K562 (cell line): Measurements from ENCODE around the gene ZNHIT3. TPM values are rescaled to one million over a fixed set of nuclear protein-coding genes. Genes with fewer than 3 reads are reported as not detected.
A peak's percentile ranks its signal among the peaks of the same experiment; 100 is the strongest.

Experiments
- ATAC-seq: fragments of 200-7000 bp; cut with Tn5 transposase; 3 replicates; pipeline ENCODE4 v1.9.1; 2020; ENCODE audit warnings: moderate library complexity
- BruUV-seq: library from RNA; stranded (reverse); fragments of 400-500 nt; replicated peaks from 2 replicates; lab custom pipeline; 2021; lab: Mats Ljungman, UMichigan
- CTCF ChIA-PET: fragments of 300-600 bp; formaldehyde crosslinking; extraction: SDS; loops from one replicate; lab custom pipeline; 2021; ENCODE audit warnings: low intra/inter-chr PET ratio; lab: Yijun Ruan, JAX
- POLR2A ChIA-PET: fragments of 300-600, 350-650 bp; sonication (Branson Sonifier 250); formaldehyde crosslinking; extraction: SDS; loops from one replicate; lab custom pipeline; 2021; ENCODE audit warnings: antibody characterized with exemption, inconsistent platforms; lab: Yijun Ruan, JAX
- DNase-seq, 4 experiments: peaks; one replicate each; pipeline versions ENCODE4 v3.0.0 to v3.0.0-alpha.2; 2011 to 2018; ENCODE audit warnings: low spot score in 3 of 4, mixed read lengths in 3 of 4; ENCODE audit errors: extremely low read depth in 1 of 4
- FAIRE-seq: peaks from 2 replicates; lab custom pipeline; 2011; peaks lifted over from hg19 to GRCh38; lab: Jason Lieb, UNC
- H2AFZ ChIP-seq: 2 replicates; pipeline ENCODE4 v1.6.0; 2011; ENCODE audit warnings: low read depth, low read length, control low read depth, inconsistent platforms
- H3K27ac ChIP-seq: fragments of 200-600 bp; 3 replicates; pipeline ENCODE4 v1.8.0; 2011; ENCODE audit warnings: low read depth, mild to moderate bottlenecking, control low read depth, inconsistent platforms, low read length, moderate library complexity, mixed read lengths; ENCODE audit errors: extremely low read depth
- H3K27me3 ChIP-seq, 2 experiments: fragments of 300-600 bp in 1 of 2; 2 replicates in 1 of 2; 3 replicates in 1 of 2; pipeline versions ENCODE4 v1.6.0 to v1.8.0; 2011; ENCODE audit warnings: inconsistent platforms in 2 of 2, low read length in 2 of 2, mild to moderate bottlenecking in 1 of 2, mixed read lengths in 1 of 2, moderate library complexity in 1 of 2; ENCODE audit not compliant: control insufficient read depth in 2 of 2, insufficient read depth in 2 of 2
- H3K36me3 ChIP-seq: fragments of 300-600 bp; 3 replicates; pipeline ENCODE4 v1.8.0; 2011; ENCODE audit warnings: mild to moderate bottlenecking, low read length, inconsistent platforms; ENCODE audit not compliant: control insufficient read depth, insufficient read depth
- H3K4me1 ChIP-seq, 2 experiments: fragments of 200-600 bp in 1 of 2; replicated peaks in 1 of 2; 2 replicates in 1 of 2; 3 replicates in 1 of 2; pipeline versions ENCODE4 v1.5.1 to v1.8.0; 2011; ENCODE audit warnings: inconsistent platforms in 2 of 2, low read length in 2 of 2, mild to moderate bottlenecking in 1 of 2, mixed read lengths in 1 of 2, moderate library complexity in 1 of 2; ENCODE audit not compliant: control insufficient read depth in 2 of 2, insufficient read depth in 2 of 2
- H3K4me2 ChIP-seq: 2 replicates; pipeline ENCODE4 v1.6.1; 2011; ENCODE audit warnings: low read length, control low read depth, inconsistent platforms, mixed read lengths; ENCODE audit not compliant: insufficient read depth
- H3K4me3 ChIP-seq: fragments of 200-600 bp; sonication (generic), shearing (Covaris generic); 2 replicates; pipeline ENCODE4 v1.5.1; 2016; ENCODE audit warnings: control low read depth, inconsistent platforms
- H3K79me2 ChIP-seq: fragments of 200-600 bp; 3 replicates; pipeline ENCODE4 v1.8.0; 2011; ENCODE audit warnings: low read length, inconsistent platforms; ENCODE audit not compliant: control insufficient read depth, insufficient read depth
- H3K9ac ChIP-seq, 2 experiments: 2 replicates each; pipeline versions ENCODE4 v1.6.0 to v1.6.1; 2011; ENCODE audit warnings: low read depth in 2 of 2, low read length in 2 of 2, control low read depth in 1 of 2, inconsistent platforms in 1 of 2, mild to moderate bottlenecking in 1 of 2, mixed read lengths in 1 of 2; ENCODE audit not compliant: insufficient read depth in 1 of 2
- H3K9me1 ChIP-seq: one replicate; pipeline ENCODE4 v1.6.0; 2011; ENCODE audit warnings: inconsistent platforms, mild to moderate bottlenecking, low read length, moderate library complexity; ENCODE audit not compliant: control insufficient read depth, insufficient read depth
- H3K9me3 ChIP-seq: replicated peaks from 2 replicates; pipeline ENCODE4 v1.5.1; 2011; ENCODE audit warnings: low read depth, low read length, inconsistent platforms; ENCODE audit not compliant: control insufficient read depth, insufficient read depth
- H4K20me1 ChIP-seq: replicated peaks from 2 replicates; pipeline ENCODE4 v1.6.1; 2011; ENCODE audit warnings: low read length, inconsistent platforms, mixed read lengths; ENCODE audit not compliant: control insufficient read depth, insufficient read depth
- ARID2 ChIP-seq: fragments of 450-650 bp; IDR thresholded peaks from 2 replicates; pipeline ENCODE4 v1.6.1; 2017; ENCODE audit warnings: antibody characterized with exemption, mild to moderate bottlenecking
- BCOR ChIP-seq: fragments of 450-650 bp; IDR thresholded peaks from 2 replicates; pipeline ENCODE4 v1.6.1; 2016
- BMI1 ChIP-seq: fragments of 150-350 bp; IDR thresholded peaks from 2 replicates; pipeline ENCODE4 v1.6.1; 2014; ENCODE audit warnings: low read length
- FOS ChIP-seq: IDR thresholded peaks from 3 replicates; pipeline ENCODE4 v1.6.1; 2011; ENCODE audit not compliant: insufficient read length; ENCODE audit errors: extremely low read depth
- FUS ChIP-seq: fragments of 200-400 bp; formaldehyde crosslinking; optimal IDR thresholded peaks from 2 replicates; pipeline ENCODE3; 2017; ENCODE audit warnings: low read depth, low read length
- GATAD2A ChIP-seq: fragments of 450-650 bp; IDR thresholded peaks from 2 replicates; pipeline ENCODE4 v1.6.1; 2017
- KAT8 ChIP-seq: fragments of 450-650 bp; IDR thresholded peaks from 2 replicates; pipeline ENCODE4 v1.6.1; 2016; ENCODE audit warnings: low read depth, mild to moderate bottlenecking
- LARP7 ChIP-seq: fragments of 450-650 bp; IDR thresholded peaks from 2 replicates; pipeline ENCODE4 v1.6.1; 2016
- PRPF4 ChIP-seq: fragments of 200-400 bp; formaldehyde crosslinking; IDR thresholded peaks from one replicate; pipeline ENCODE4 v1.6.1; 2017; ENCODE audit warnings: low read length, low read depth, mild to moderate bottlenecking; ENCODE audit not compliant: insufficient read depth, poor library complexity, severe bottlenecking
- SMARCA4 ChIP-seq: fragments of 450-650 bp; IDR thresholded peaks from 2 replicates; pipeline ENCODE4 v1.6.1; 2016
- TCF3 ChIP-seq: sonication (generic); formaldehyde crosslinking; IDR thresholded peaks from 2 replicates; pipeline ENCODE4 v1.4.0; 2020; ENCODE audit warnings: mild to moderate bottlenecking, missing genetic modification reagents
- ZNF212 ChIP-seq: fragments of 450-650 bp; formaldehyde crosslinking; IDR thresholded peaks from 2 replicates; pipeline ENCODE4 v1.4.0; 2020; ENCODE audit warnings: mild to moderate bottlenecking
- ZNF324 ChIP-seq: fragments of 250-450 bp; sonication (Bioruptor Pico); IDR thresholded peaks from 2 replicates; pipeline ENCODE4 v1.4.0; 2020; ENCODE audit warnings: mild to moderate bottlenecking
- ZNF584 ChIP-seq: fragments of 200-800 bp; sonication (Bioruptor generic); IDR thresholded peaks from 2 replicates; pipeline ENCODE4 v1.6.1; 2016; ENCODE audit warnings: low read depth, mild to moderate bottlenecking, missing genetic modification characterization, missing compliant biosample characterization
- ZZZ3 ChIP-seq: fragments of 450-650 bp; IDR thresholded peaks from 2 replicates; pipeline ENCODE4 v1.6.1; 2016; ENCODE audit warnings: antibody characterized with exemption, mild to moderate bottlenecking, moderate library complexity
- WGBS: fragments of 100-300 bp; shearing (Covaris generic); methylation state at CpG from one replicate; pipeline ENCODE4 v1.1.6; 2016; ENCODE audit warnings: low coverage, mixed read lengths; ENCODE audit not compliant: insufficient coverage; ENCODE audit errors: missing lambda C conversion rate; 5-methylcytosine and 5-hydroxymethylcytosine counted together
- in situ Hi-C: fragments of 300-500 bp; cut with MboI; formaldehyde crosslinking; loops from 4 replicates; pipeline ENCODE4 v1.15.0; 2018; ENCODE audit warnings: inconsistent platforms, mixed read lengths
- intact Hi-C: fragments of 100-400 bp; cut with micrococcal nuclease; formaldehyde crosslinking; loops from 2 replicates; pipeline ENCODE4 v1.14.2; 2022
- polyA plus RNA-seq, 8 experiments: library from polyadenylated mRNA; depleted of rRNA in 4 of 8; stranded (reverse) in 5 of 8; unstranded in 3 of 8; fragments of >200 nt; fragmentation: Nextera tagmentation in 2 of 8; fragmentation: Illumina TruSeq in 1 of 8; extraction: Ambion mirVana in 2 of 8; extraction: Trizol in 1 of 8; gene quantifications; 2 replicates each; pipeline versions ENCODE4 v1.2.1 to v1.2.3, GENCODE V29; 2011 to 2014; ENCODE audit warnings: inconsistent platforms in 1 of 8, missing spikeins in 1 of 8
- total RNA-seq, 7 experiments: library from RNA; depleted of rRNA in 6 of 7; stranded (reverse); fragments of >200 nt in 6 of 7; fragmentation: Illumina TruSeq in 2 of 7; extraction: Trizol in 2 of 7; gene quantifications; 2 replicates each; pipeline versions ENCODE4 v1.2.1 to v1.2.3, GENCODE V29; 2011 to 2021; ENCODE audit warnings: low replicate concordance in 1 of 7
- TF ChIP-seq, protein P1 (sequence below): fragments of 200-400 bp; formaldehyde crosslinking; IDR thresholded peaks from 2 replicates; pipeline ENCODE4 v1.6.1; 2017; ENCODE audit warnings: mild to moderate bottlenecking, low read depth, low read length, moderate library complexity
- TF ChIP-seq, protein P2 (sequence below): fragments of 450-650 bp; formaldehyde crosslinking; IDR thresholded peaks from 2 replicates; pipeline ENCODE4 v1.4.0; 2022; ENCODE audit warnings: mild to moderate bottlenecking, moderate library complexity
- TF ChIP-seq, protein P3 (sequence below): sonication (generic); formaldehyde crosslinking; IDR thresholded peaks from 2 replicates; pipeline ENCODE4 v1.8.0; 2022; ENCODE audit warnings: mild to moderate bottlenecking, missing genetic modification reagents, borderline replicate concordance

Gene ZNHIT3
- total and polyA plus RNA-seq, 9 of the 15 experiments (the other 6 are each of a cell fraction or from before 2014, with no cell fraction given), result 45.0 to 300 (median 88.4) TPM

DNA sequence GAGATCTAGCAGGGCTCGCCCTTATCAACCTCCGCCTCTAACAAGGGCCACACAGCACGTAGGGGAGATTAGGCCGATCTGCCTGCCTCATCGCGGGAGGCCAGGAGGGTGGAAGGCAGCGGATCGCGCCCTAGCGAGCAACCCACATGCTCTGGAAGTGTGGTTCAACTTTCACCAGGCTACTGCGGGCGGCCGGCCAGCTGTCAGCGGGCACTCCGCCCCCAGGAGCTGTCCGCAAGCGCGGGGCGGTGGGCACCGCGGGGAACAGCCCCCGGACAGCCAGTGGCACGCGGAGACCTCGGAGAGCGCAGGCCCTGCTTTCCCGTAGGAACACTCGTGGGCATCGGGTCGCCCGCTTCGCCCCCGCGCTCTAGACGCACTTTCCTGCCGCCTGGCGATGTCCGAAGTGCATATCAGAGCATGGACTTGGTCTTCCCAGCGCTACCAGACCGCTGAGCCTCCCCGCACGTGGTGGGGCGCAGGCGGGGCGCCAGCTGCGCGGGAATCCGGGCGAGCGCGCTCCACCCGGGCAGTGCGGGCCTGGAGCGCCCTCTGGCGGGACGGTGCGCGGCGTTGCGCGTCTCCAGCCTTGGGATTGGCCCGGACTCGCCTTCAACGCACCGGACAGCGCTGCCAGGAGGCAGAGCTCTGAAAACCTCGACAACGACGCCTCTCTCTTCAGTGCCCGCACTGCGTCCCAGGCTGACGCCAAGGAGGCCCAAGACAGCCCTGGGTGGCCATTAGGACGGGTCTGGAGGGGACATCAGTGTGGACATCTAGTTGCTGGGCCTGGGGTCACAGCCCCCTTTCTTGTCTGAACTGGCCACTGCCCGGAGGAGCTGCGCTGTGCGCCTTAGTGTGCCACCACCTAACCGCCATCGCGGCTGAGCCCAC is 3.6 kb upstream of the ZNHIT3 start:
- Histone ChIP-seq H3K4me1 (peaks cover 14 to 26% of the 10 kb centered on the region in 2 experiments; a peak in 4 of 5 replicates), H4K20me1 (no peaks in the 10 kb centered on the region; the same call in 1 of the 2 replicates), H3K4me2 (peak overlapping the region; percentile 59), H3K9me1 (no peaks in the 10 kb centered on the region), H3K4me3 (no peak overlapping the region), H3K79me2 (peaks cover 15% of the 10 kb centered on the region), H3K9ac (peak overlapping the region; percentile 21 to 85; a peak in 2 of 4 replicates), H3K27me3 (peaks cover 4% of the 10 kb centered on the region in 2 experiments; a peak in 4 of 5 replicates), H2AFZ (peak overlapping the region; percentile 93), H3K27ac (no peak overlapping the region), H3K9me3 (no peaks in the 10 kb centered on the region), H3K36me3 (no peaks in the 10 kb centered on the region)
- CTCF ChIA-PET, result interaction anchor here (1.6 kb wide), 1 partner anchor 513 kb away, joined by 8 read pairs; no protein-coding TSS in a partner anchor
- in situ Hi-C loops, result loop anchor here (25.0 kb wide), 1 partner anchor 521 kb away; no protein-coding TSS in a partner anchor
- DNase-seq, result peak; percentile 90 to 92 (median 90)
- no TSS peak for BruUV-seq
- intact Hi-C loops, result no loop called here
- ATAC-seq, result peak; percentile 89
- no peak for FAIRE-seq
- 8% methylated on average over 57 of the region's 79 CpGs for WGBS
- POLR2A ChIA-PET, result interaction anchor here (0.6 to 1.2 kb wide), 6 partner anchors 11 to 552 kb away, joined by 3 to 4 read pairs (median 3); partner anchors contain the start of gene RDM1
- TF ChIP-seq, protein P1, sequence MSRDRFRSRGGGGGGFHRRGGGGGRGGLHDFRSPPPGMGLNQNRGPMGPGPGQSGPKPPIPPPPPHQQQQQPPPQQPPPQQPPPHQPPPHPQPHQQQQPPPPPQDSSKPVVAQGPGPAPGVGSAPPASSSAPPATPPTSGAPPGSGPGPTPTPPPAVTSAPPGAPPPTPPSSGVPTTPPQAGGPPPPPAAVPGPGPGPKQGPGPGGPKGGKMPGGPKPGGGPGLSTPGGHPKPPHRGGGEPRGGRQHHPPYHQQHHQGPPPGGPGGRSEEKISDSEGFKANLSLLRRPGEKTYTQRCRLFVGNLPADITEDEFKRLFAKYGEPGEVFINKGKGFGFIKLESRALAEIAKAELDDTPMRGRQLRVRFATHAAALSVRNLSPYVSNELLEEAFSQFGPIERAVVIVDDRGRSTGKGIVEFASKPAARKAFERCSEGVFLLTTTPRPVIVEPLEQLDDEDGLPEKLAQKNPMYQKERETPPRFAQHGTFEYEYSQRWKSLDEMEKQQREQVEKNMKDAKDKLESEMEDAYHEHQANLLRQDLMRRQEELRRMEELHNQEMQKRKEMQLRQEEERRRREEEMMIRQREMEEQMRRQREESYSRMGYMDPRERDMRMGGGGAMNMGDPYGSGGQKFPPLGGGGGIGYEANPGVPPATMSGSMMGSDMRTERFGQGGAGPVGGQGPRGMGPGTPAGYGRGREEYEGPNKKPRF, result no peak
- TF ChIP-seq FOS, result no peak
- TF ChIP-seq LARP7, result no peak
- no peak for TF ChIP-seq GATAD2A
- TF ChIP-seq KAT8, result no peak
- TF ChIP-seq ZNF212, result no peak
- no peak for TF ChIP-seq FUS
- no peak for TF ChIP-seq SMARCA4
- TF ChIP-seq, protein P2, sequence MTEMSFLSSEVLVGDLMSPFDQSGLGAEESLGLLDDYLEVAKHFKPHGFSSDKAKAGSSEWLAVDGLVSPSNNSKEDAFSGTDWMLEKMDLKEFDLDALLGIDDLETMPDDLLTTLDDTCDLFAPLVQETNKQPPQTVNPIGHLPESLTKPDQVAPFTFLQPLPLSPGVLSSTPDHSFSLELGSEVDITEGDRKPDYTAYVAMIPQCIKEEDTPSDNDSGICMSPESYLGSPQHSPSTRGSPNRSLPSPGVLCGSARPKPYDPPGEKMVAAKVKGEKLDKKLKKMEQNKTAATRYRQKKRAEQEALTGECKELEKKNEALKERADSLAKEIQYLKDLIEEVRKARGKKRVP (CRISPR knock-in tag), result no peak
- TF ChIP-seq TCF3 (CRISPR knock-in tag), result no peak
- no peak for TF ChIP-seq PRPF4
- no peak for TF ChIP-seq ZNF324 (CRISPR knock-in tag)
- TF ChIP-seq ARID2, result peak; percentile 59; the same call in 1 of the 2 replicates
- TF ChIP-seq ZNF584 (CRISPR knock-in tag), result no peak
- no peak for TF ChIP-seq ZZZ3
- TF ChIP-seq BMI1, result no peak
- no peak for TF ChIP-seq BCOR
- TF ChIP-seq, protein P3, sequence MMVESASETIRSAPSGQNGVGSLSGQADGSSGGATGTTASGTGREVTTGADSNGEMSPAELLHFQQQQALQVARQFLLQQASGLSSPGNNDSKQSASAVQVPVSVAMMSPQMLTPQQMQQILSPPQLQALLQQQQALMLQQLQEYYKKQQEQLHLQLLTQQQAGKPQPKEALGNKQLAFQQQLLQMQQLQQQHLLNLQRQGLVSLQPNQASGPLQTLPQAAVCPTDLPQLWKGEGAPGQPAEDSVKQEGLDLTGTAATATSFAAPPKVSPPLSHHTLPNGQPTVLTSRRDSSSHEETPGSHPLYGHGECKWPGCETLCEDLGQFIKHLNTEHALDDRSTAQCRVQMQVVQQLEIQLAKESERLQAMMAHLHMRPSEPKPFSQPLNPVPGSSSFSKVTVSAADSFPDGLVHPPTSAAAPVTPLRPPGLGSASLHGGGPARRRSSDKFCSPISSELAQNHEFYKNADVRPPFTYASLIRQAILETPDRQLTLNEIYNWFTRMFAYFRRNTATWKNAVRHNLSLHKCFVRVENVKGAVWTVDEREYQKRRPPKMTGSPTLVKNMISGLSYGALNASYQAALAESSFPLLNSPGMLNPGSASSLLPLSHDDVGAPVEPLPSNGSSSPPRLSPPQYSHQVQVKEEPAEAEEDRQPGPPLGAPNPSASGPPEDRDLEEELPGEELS, result peak; percentile 96; the same call in 1 of the 2 replicates
